ENCODE measurements around the gene PPP6R3.

DNA sequence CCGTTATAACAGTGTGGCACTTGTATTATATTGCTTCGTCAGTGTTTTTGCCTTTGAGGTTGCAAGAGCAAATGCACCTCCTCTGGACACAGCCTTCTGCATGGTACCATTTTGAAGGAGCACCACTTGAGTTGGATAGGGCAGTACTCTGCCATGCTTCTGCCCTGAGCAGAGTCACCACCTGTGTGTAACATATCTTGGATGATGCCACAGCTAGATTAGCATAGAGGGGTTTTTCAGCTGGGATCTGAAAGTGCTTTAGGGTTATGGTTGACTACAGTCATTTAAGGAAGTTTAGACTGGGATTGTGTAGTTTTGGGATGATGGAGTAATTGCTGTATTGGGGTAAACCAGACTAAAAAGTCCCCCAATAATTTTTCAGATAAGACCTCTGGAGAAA lies 78.8 kb downstream of the PPP6R3 start:
- TF ChIP-seq POLR2A (IDR thresholded peaks at IDR 0.05) (no peak), POLR2AphosphoS5 (IDR thresholded peaks at IDR 0.05; ENCODE audit: insufficient read depth in 1 of 2, low read depth in 1 of 2) (no peak)
- TF ChIP-seq, protein P1, sequence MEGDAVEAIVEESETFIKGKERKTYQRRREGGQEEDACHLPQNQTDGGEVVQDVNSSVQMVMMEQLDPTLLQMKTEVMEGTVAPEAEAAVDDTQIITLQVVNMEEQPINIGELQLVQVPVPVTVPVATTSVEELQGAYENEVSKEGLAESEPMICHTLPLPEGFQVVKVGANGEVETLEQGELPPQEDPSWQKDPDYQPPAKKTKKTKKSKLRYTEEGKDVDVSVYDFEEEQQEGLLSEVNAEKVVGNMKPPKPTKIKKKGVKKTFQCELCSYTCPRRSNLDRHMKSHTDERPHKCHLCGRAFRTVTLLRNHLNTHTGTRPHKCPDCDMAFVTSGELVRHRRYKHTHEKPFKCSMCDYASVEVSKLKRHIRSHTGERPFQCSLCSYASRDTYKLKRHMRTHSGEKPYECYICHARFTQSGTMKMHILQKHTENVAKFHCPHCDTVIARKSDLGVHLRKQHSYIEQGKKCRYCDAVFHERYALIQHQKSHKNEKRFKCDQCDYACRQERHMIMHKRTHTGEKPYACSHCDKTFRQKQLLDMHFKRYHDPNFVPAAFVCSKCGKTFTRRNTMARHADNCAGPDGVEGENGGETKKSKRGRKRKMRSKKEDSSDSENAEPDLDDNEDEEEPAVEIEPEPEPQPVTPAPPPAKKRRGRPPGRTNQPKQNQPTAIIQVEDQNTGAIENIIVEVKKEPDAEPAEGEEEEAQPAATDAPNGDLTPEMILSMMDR (IDR thresholded peaks at IDR 0.05) = no peak

Data from vagina (tissue), 2 donors.